ENCODE results near the gene AUTS2.

AUTS2 gene

DNA sequence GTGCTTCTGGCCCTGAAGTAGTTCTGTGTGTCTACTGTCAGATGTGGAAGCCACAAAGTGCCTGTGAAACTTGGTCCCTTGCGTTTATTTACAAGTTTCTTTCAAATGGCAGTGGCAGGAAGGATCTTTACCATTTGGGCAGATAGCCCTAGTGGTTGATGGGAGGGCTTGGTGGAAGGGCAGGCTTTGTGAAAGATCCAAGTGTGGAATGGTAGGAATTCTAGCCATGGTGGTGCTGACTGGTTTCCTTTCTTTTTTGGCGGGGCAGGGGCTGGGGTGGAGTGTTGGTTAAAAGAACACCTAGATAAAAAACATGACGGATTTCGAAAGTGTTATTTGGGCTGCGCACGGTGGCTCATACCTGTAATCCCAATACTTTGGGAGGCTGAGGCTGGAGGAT lies 27.0 kb downstream of the AUTS2 start:
- no peak overlapping the region for H3K27ac ChIP-seq (ENCODE audit: low read depth, low read length)
- peaks cover 43% of the 10 kb centered on the region for H3K4me1 ChIP-seq (ENCODE audit: control insufficient read depth, insufficient read depth, low read length)
- H3K27me3 ChIP-seq (ENCODE audit: control insufficient read depth, insufficient read depth, low read length) = peaks cover 95% of the 10 kb centered on the region
- H3K9me3 ChIP-seq (ENCODE audit: control insufficient read depth, insufficient read depth, low read depth, low read length) = no peaks in the 10 kb centered on the region
- H3K9ac ChIP-seq (ENCODE audit: low read length) = no peak overlapping the region
- H3K36me3 ChIP-seq (ENCODE audit: control insufficient read depth, insufficient read depth, low read length) = no peaks in the 10 kb centered on the region
- H3K4me3 ChIP-seq (ENCODE audit: low read depth, low read length) = no peak overlapping the region

- Histone ChIP-seq H3K27ac (ENCODE audit: low read depth, low read length) (no peak overlapping the region), H3K9ac (ENCODE audit: low read length) (no peak overlapping the region), H3K36me3 (ENCODE audit: control insufficient read depth, insufficient read depth, low read length) (no peaks in the 10 kb centered on the region), H3K4me1 (ENCODE audit: control insufficient read depth, insufficient read depth, low read length) (peaks cover 43% of the 10 kb centered on the region), H3K27me3 (ENCODE audit: control insufficient read depth, insufficient read depth, low read length) (peaks cover 93% of the 10 kb centered on the region), H3K9me3 (ENCODE audit: control insufficient read depth, insufficient read depth, low read depth, low read length) (no peaks in the 10 kb centered on the region), H3K4me3 (ENCODE audit: low read depth, low read length) (no peak overlapping the region)
Observed at GRCh38 chr7:69625798-69626197, 27.5 kb downstream of the AUTS2 start.

DNA sequence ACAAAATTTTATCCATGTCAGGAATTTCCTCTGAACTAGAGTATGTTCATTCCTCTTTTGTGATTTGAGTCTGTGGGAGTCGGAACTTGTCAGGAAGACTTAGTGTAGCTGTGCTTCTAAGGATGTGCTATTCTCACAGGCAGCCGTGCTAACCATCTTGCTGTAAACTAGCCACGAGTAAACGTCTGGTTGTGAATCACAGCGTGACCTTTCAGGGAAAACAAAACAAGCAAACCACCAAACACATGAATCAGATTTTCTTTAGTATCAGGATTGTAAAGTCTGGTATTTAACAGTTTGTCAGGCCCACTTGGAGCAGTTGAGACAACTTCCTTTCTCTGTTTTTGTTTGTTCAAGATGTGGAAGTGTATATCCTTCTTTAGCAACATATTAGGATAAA lies 32.0 kb downstream of the AUTS2 start:
- peaks cover 50% of the 10 kb centered on the region for H3K27me3 ChIP-seq (ENCODE audit: control insufficient read depth, insufficient read depth, low read length)
- no peak overlapping the region for H3K27ac ChIP-seq (ENCODE audit: low read depth, low read length)
- no peaks in the 10 kb centered on the region for H3K36me3 ChIP-seq (ENCODE audit: control insufficient read depth, insufficient read depth, low read length)
- H3K9ac ChIP-seq (ENCODE audit: low read length) = no peak overlapping the region
- peaks cover 23% of the 10 kb centered on the region for H3K4me1 ChIP-seq (ENCODE audit: control insufficient read depth, insufficient read depth, low read length)
- H3K9me3 ChIP-seq (ENCODE audit: control insufficient read depth, insufficient read depth, low read depth, low read length) = no peaks in the 10 kb centered on the region
- no peak overlapping the region for H3K4me3 ChIP-seq (ENCODE audit: low read depth, low read length)

DNA sequence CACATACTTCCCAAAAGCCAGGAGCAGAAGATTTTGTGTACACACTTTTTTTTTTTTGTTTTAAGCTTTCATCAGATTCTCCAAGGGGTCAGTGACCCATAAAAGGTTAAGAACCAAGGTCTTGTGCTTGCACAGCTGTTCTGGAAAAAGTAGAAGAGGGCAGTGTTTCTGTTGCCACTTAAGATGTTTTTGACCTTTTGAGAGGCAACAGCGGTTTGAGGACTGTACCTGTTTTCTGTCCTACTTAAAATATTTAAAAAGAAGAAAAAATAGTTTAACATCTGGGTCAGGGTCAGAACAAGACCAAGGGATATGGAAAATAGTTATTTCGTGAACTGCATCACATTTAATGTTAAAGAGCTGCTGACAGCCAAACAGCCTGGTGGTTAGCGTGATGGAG lies 32.9 kb downstream of the AUTS2 start:
- H3K27ac ChIP-seq (ENCODE audit: low read depth, low read length) = no peak overlapping the region
- no peaks in the 10 kb centered on the region for H3K36me3 ChIP-seq (ENCODE audit: control insufficient read depth, insufficient read depth, low read length)
- peaks cover 42% of the 10 kb centered on the region for H3K27me3 ChIP-seq (ENCODE audit: control insufficient read depth, insufficient read depth, low read length)
- no peaks in the 10 kb centered on the region for H3K9me3 ChIP-seq (ENCODE audit: control insufficient read depth, insufficient read depth, low read depth, low read length)
- H3K4me3 ChIP-seq (ENCODE audit: low read depth, low read length) = no peak overlapping the region
- no peak overlapping the region for H3K9ac ChIP-seq (ENCODE audit: low read length)
- H3K4me1 ChIP-seq (ENCODE audit: control insufficient read depth, insufficient read depth, low read length) = peaks cover 20% of the 10 kb centered on the region; the same call in 1 of the 2 replicates

DNA sequence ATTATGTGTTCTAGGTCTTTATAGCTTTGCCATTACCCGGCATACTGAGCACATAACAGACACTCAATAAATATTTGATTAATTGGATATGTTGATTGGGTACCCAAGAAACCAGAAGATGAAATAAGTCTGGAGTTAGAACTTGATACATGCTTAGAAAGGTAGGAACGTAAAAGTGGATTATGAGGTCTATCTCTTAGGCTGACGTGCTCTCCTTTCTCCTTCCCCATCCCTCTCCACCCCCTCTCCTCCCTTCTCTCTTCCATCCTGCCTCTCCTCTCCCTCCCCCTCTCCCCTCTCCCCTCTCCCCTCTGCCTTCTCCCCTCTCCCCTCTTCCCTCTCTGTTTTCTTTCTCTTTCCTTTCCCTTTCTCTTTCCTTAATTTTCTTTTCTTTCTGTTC lies 34.0 kb downstream of the AUTS2 start:
- peaks cover 20% of the 10 kb centered on the region; the same call in 1 of the 2 replicates for H3K4me1 ChIP-seq (ENCODE audit: control insufficient read depth, insufficient read depth, low read length)

DNA sequence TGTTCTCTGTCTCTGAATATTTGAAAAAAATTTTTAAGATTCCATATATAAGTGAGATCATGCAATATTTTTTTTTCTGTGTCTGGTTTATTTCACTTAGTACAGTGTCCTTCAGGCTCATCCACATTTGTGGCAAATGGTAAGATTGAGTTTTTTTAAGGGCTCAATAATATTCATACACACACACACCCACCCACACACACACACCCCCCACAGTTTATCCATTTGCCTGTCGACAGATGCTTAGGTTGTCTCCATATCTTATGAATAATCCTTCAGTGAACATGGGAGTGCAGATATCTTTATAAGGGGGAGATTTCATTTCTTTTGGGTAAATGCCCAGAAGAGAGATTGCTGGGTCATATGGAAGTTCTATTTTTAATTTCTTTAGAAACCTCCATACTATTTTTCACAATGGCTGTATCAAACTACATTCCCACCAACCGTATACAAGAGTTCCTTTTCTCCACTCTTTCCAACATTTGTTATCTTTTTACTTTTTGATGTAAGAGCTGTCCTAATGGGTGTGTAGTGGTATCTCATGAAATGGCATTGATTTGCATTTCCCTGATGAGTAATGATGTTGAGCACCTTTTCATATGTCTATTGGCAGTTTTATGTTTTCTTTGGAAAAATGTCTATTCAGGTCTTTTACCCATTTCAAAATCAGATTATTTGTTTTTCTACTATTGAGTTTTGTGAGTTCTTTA lies 35.0 kb downstream of the AUTS2 start:
- H3K9me3 ChIP-seq (ENCODE audit: control insufficient read depth, insufficient read depth, low read depth, low read length) = no peaks in the 10 kb centered on the region
- no peak overlapping the region for H3K27ac ChIP-seq (ENCODE audit: low read depth, low read length)
- no peak overlapping the region for H3K9ac ChIP-seq (ENCODE audit: low read length)
- no peaks in the 10 kb centered on the region for H3K36me3 ChIP-seq (ENCODE audit: control insufficient read depth, insufficient read depth, low read length)
- H3K27me3 ChIP-seq (ENCODE audit: control insufficient read depth, insufficient read depth, low read length) = peaks cover 25% of the 10 kb centered on the region
- no peak overlapping the region for H3K4me3 ChIP-seq (ENCODE audit: low read depth, low read length)
- peaks cover 20% of the 10 kb centered on the region for H3K4me1 ChIP-seq (ENCODE audit: control insufficient read depth, insufficient read depth, low read length)

More for the DNA sequence above, 34.0 kb downstream of the AUTS2 start:
- H3K36me3 ChIP-seq (ENCODE audit: control insufficient read depth, insufficient read depth, low read length) = no peaks in the 10 kb centered on the region
- no peak overlapping the region for H3K4me3 ChIP-seq (ENCODE audit: low read depth, low read length)
- H3K27me3 ChIP-seq (ENCODE audit: control insufficient read depth, insufficient read depth, low read length) = peaks cover 32% of the 10 kb centered on the region
- H3K9ac ChIP-seq (ENCODE audit: low read length) = no peak overlapping the region
- H3K9me3 ChIP-seq (ENCODE audit: control insufficient read depth, insufficient read depth, low read depth, low read length) = no peaks in the 10 kb centered on the region
- no peak overlapping the region for H3K27ac ChIP-seq (ENCODE audit: low read depth, low read length)

DNA sequence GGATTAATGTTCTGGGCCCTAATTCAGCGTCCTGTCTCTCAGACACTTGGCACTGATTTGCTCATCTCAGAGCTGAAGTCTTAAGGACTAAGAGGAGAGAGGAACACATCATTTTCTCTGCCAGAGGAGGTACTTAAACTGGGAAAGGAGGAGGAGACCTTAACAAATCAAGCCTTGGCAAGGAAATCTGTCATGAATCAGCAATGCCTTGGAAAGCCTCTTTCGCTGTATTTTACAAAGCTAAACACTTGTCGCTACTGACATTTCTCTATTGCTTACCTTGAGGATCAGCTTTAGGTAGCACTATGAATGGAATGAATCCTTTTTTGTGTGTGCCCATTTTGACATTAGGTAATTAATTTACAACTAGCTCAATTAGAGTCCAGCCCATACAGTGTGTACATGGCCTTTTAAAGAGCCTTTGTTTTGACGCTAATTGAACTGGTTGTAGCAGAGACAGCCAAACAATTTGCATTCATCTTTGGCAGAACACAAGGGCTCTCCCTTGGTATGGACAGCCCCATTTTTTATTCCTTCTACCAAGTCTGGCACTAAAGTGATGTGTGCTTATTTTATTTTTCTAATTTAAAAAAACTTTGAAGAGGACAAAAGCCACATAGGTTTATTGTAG lies 37.4 kb downstream of the AUTS2 start:
- H3K36me3 ChIP-seq (ENCODE audit: control insufficient read depth, insufficient read depth, low read length) = no peaks in the 10 kb centered on the region
- H3K4me1 ChIP-seq (ENCODE audit: control insufficient read depth, insufficient read depth, low read length) = peaks cover 33% of the 10 kb centered on the region
- H3K27me3 ChIP-seq (ENCODE audit: control insufficient read depth, insufficient read depth, low read length) = peaks cover 3% of the 10 kb centered on the region; the same call in 1 of the 2 replicates
- no peaks in the 10 kb centered on the region for H3K9me3 ChIP-seq (ENCODE audit: control insufficient read depth, insufficient read depth, low read depth, low read length)
- H3K4me3 ChIP-seq (ENCODE audit: low read depth, low read length) = no peak overlapping the region
- H3K9ac ChIP-seq (ENCODE audit: low read length) = no peak overlapping the region
- no peak overlapping the region for H3K27ac ChIP-seq (ENCODE audit: low read depth, low read length)

- Histone ChIP-seq H3K9me3 (ENCODE audit: control insufficient read depth, insufficient read depth, low read depth, low read length) (no peaks in the 10 kb centered on the region), H3K27me3 (ENCODE audit: control insufficient read depth, insufficient read depth, low read length) (peaks cover 11% of the 10 kb centered on the region; the same call in 1 of the 2 replicates), H3K36me3 (ENCODE audit: control insufficient read depth, insufficient read depth, low read length) (no peaks in the 10 kb centered on the region), H3K4me3 (ENCODE audit: low read depth, low read length) (no peak overlapping the region), H3K4me1 (ENCODE audit: control insufficient read depth, insufficient read depth, low read length) (peaks cover 41% of the 10 kb centered on the region), H3K27ac (ENCODE audit: low read depth, low read length) (no peak overlapping the region), H3K9ac (ENCODE audit: low read length) (no peak overlapping the region)
Observed at GRCh38 chr7:69638674-69639073, 40.4 kb downstream of the AUTS2 start.

- Histone ChIP-seq H3K4me1 (ENCODE audit: control insufficient read depth, insufficient read depth, low read length) (peaks cover 55% of the 10 kb centered on the region), H3K9ac (ENCODE audit: low read length) (no peak overlapping the region), H3K36me3 (ENCODE audit: control insufficient read depth, insufficient read depth, low read length) (no peaks in the 10 kb centered on the region), H3K27me3 (ENCODE audit: control insufficient read depth, insufficient read depth, low read length) (peaks cover 11% of the 10 kb centered on the region; the same call in 1 of the 2 replicates), H3K27ac (ENCODE audit: low read depth, low read length) (no peak overlapping the region), H3K4me3 (ENCODE audit: low read depth, low read length) (no peak overlapping the region), H3K9me3 (ENCODE audit: control insufficient read depth, insufficient read depth, low read depth, low read length) (no peaks in the 10 kb centered on the region)
Observed at GRCh38 chr7:69640216-69640615, 41.9 kb downstream of the AUTS2 start.

DNA sequence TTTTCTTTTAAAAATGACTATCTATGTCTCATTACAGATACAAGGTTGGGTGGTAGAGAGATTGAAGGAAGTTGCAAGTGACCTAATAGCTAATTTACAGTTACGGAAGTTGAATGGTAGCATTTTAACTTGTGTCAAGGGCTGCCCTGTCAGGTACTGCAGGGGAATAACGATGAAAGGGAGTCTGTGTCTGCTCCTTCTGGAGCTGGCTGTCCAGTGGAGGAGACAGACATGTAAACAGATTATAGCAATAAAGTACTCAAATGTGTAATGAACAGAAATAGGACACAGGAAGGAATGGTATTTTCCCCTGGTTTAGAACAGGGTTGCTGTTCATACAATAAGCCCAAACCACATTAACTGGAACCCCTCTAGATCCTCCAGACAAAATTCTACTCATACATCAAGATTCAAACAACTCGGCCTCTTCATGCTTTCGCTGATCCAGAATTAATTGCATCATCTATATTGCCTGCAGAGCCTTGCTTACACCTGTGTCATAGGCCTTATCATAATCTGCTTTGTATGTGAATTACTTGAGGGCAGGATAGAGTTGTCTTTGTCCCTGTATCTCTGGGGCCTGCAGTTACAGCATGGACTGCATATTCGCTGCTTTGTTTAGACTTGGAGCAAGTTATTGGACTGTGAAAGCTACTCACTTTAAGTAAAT lies 42.8 kb downstream of the AUTS2 start:
- Histone ChIP-seq H3K9ac (ENCODE audit: low read length) (no peak overlapping the region), H3K27me3 (ENCODE audit: control insufficient read depth, insufficient read depth, low read length) (peaks cover 11% of the 10 kb centered on the region; the same call in 1 of the 2 replicates), H3K36me3 (ENCODE audit: control insufficient read depth, insufficient read depth, low read length) (no peaks in the 10 kb centered on the region), H3K4me1 (ENCODE audit: control insufficient read depth, insufficient read depth, low read length) (peaks cover 54% of the 10 kb centered on the region), H3K27ac (ENCODE audit: low read depth, low read length) (no peak overlapping the region), H3K9me3 (ENCODE audit: control insufficient read depth, insufficient read depth, low read depth, low read length) (no peaks in the 10 kb centered on the region), H3K4me3 (ENCODE audit: low read depth, low read length) (no peak overlapping the region)

- Histone ChIP-seq H3K9me3 (ENCODE audit: control insufficient read depth, insufficient read depth, low read depth, low read length) (no peaks in the 10 kb centered on the region), H3K9ac (ENCODE audit: low read length) (no peak overlapping the region), H3K4me1 (ENCODE audit: control insufficient read depth, insufficient read depth, low read length) (peaks cover 73% of the 10 kb centered on the region)
Observed at GRCh38 chr7:69643265-69643664, 45.0 kb downstream of the AUTS2 start.

More at GRCh38 chr7:69643265-69643664, 45.0 kb downstream of the AUTS2 start:
- Histone ChIP-seq H3K36me3 (ENCODE audit: control insufficient read depth, insufficient read depth, low read length) (no peaks in the 10 kb centered on the region), H3K27me3 (ENCODE audit: control insufficient read depth, insufficient read depth, low read length) (peaks cover 16% of the 10 kb centered on the region; the same call in 1 of the 2 replicates), H3K27ac (ENCODE audit: low read depth, low read length) (no peak overlapping the region), H3K4me3 (ENCODE audit: low read depth, low read length) (no peak overlapping the region)
